ES-I3 (cell line): ENCODE results near the gene SCUBE1.

ENCODE experiments used
- H3K36me3 ChIP-seq: 2 replicates; pipeline ENCODE4 v1.6.1; 2013; ENCODE audit warnings: mild to moderate bottlenecking, low read length, control low read depth, moderate library complexity; ENCODE audit not compliant: insufficient read depth
- H3K4me1 ChIP-seq: 2 replicates; pipeline ENCODE4 v1.6.1; 2013; ENCODE audit warnings: mild to moderate bottlenecking, control low read depth, low read length; ENCODE audit not compliant: insufficient read depth
- H3K9ac ChIP-seq: 2 replicates; pipeline ENCODE4 v1.6.1; 2013; ENCODE audit warnings: low read depth, mild to moderate bottlenecking, low read length, moderate library complexity
- H3K9me3 ChIP-seq: 2 replicates; pipeline ENCODE4 v1.6.1; 2013; ENCODE audit warnings: mild to moderate bottlenecking, low read length, moderate library complexity; ENCODE audit not compliant: control insufficient read depth, insufficient read depth

SCUBE1 gene

DNA sequence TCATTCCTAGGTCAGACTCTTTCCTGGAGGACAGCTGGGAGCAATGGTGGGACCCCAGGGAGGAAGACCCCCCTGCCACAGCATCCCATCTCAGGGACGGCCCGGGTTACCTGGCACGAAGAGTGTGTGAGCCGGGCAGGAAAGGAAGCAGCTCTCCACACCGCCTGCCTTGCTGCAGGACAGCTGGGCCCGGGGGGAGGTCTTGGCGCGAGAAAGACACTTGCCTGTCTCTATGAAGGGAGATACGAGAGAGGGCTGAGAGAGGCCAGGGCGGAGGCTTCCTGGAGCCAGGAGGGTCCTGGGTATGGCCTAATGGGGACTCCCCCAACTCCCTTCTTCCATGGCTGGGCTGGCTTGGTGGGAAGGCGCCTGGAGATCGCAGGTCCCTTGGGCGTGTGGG lies 120.2 kb downstream of the SCUBE1 start:
- peaks cover 12% of the 10 kb centered on the region; the same call in 1 of the 2 replicates for H3K4me1 ChIP-seq
- no peak overlapping the region for H3K9ac ChIP-seq
- no peaks in the 10 kb centered on the region for H3K9me3 ChIP-seq
- no peaks in the 10 kb centered on the region for H3K36me3 ChIP-seq

- Histone ChIP-seq H3K9me3 (no peaks in the 10 kb centered on the region), H3K36me3 (no peaks in the 10 kb centered on the region), H3K4me1 (peaks cover 12% of the 10 kb centered on the region; the same call in 1 of the 2 replicates), H3K9ac (no peak overlapping the region)
These were observed 120.9 kb downstream of the SCUBE1 start for GRCh38 chr22:43222262-43222661.

GRCh38 chr22:43220625-43221380 lies 122.4 kb downstream of the SCUBE1 start:
- H3K36me3 ChIP-seq: no peaks in the 10 kb centered on the region
- H3K9ac ChIP-seq: no peak overlapping the region
- peaks cover 1% of the 10 kb centered on the region; the same call in 1 of the 2 replicates for H3K4me1 ChIP-seq
- H3K9me3 ChIP-seq: no peaks in the 10 kb centered on the region

DNA sequence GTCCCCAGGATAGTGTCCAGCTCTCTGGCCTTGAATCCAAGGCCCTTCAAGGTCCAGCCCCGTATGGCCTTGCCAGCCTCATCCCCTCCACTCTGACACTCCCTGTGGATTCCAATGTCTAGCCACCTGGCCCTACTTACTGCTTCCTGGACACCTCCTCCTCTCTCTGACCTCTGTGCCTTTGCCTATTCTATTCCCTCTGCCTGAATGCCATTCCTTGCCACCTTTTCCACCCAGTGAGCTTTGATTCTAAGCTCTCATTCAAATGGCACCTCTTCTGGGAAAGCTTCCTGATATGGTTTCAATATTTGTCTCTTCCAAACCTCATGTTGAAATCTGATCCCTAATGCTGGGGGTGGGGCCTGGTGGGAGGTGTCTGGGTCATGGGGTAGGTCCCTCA lies 124.4 kb downstream of the SCUBE1 start:
- Histone ChIP-seq H3K36me3 (no peaks in the 10 kb centered on the region), H3K4me1 (no peaks in the 10 kb centered on the region; the same call in 1 of the 2 replicates), H3K9me3 (no peaks in the 10 kb centered on the region), H3K9ac (no peak overlapping the region)

GRCh38 chr22:43217285-43218030 lies 125.7 kb downstream of the SCUBE1 start:
- peaks cover 12% of the 10 kb centered on the region; the same call in 1 of the 2 replicates for H3K4me1 ChIP-seq
- no peaks in the 10 kb centered on the region for H3K9me3 ChIP-seq

DNA sequence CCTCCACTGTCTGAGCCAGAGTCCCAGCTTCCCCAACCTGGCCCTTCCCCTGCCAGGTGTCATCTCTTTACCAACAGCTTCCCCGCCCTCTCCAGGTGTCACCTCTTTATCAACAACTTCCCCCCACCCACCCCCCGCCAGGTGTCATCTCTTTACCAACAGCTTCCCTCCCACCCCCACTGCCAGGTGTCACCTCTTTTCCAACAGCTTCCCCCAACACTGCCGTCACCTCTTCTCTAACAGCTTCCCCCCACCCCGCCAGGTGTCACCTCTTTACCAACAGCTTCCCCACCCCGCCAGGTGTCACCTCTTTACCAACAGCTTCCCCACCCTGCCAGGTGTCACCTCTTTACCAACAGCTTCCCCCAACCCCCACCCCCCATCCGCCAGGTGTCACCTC lies 126.4 kb downstream of the SCUBE1 start:
- H3K9ac ChIP-seq: no peak overlapping the region
- no peaks in the 10 kb centered on the region for H3K36me3 ChIP-seq
- no peaks in the 10 kb centered on the region for H3K9me3 ChIP-seq
- H3K4me1 ChIP-seq: peaks cover 12% of the 10 kb centered on the region; the same call in 1 of the 2 replicates

More at GRCh38 chr22:43217285-43218030, 125.7 kb downstream of the SCUBE1 start:
- Histone ChIP-seq H3K9ac (no peak overlapping the region), H3K36me3 (no peaks in the 10 kb centered on the region)

DNA sequence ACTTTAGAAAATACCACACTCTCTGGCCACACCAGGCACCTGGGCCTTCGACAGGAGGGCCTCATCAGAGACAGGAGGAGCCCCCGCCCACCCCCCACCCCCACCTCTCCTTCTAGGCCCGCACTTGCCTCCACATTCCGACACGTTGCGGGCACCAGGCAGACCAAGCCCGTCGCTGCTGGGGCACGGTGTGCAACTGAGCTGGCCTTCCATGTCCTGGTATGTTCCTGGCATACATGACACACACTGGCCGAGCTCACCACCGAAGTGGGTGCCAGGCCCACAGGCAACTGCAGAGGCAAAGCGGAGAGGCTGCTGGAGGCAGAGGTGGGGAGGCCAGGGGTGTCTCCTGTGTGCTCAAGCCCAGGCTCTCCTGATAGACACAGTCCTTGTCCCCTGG lies 129.2 kb downstream of the SCUBE1 start:
- no peak overlapping the region for H3K9ac ChIP-seq
- no peaks in the 10 kb centered on the region for H3K9me3 ChIP-seq
- no peaks in the 10 kb centered on the region for H3K36me3 ChIP-seq
- peaks cover 12% of the 10 kb centered on the region; the same call in 1 of the 2 replicates for H3K4me1 ChIP-seq

DNA sequence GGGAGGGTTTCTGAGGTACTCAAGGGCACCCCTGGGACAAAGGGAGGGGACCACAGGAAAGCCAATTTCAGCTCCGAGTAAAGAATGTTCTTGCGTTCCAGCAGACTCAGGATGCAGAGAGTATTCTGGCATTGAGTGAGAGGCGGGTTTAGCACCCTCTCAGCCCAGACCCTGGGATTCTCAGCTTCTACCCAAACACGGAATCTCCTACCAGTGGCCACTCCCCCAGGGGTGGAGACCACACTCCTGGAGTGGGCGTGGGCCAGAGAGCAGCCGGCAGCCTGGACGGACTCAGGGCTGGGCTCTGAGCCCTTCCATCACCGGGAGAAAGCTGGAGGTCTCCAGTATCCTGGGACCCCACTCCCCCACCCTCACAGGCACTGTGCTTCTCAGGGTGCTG lies 130.1 kb downstream of the SCUBE1 start:
- no peak overlapping the region for H3K9ac ChIP-seq
- H3K4me1 ChIP-seq: peaks cover 12% of the 10 kb centered on the region; the same call in 1 of the 2 replicates
- H3K9me3 ChIP-seq: no peaks in the 10 kb centered on the region
- no peaks in the 10 kb centered on the region for H3K36me3 ChIP-seq

DNA sequence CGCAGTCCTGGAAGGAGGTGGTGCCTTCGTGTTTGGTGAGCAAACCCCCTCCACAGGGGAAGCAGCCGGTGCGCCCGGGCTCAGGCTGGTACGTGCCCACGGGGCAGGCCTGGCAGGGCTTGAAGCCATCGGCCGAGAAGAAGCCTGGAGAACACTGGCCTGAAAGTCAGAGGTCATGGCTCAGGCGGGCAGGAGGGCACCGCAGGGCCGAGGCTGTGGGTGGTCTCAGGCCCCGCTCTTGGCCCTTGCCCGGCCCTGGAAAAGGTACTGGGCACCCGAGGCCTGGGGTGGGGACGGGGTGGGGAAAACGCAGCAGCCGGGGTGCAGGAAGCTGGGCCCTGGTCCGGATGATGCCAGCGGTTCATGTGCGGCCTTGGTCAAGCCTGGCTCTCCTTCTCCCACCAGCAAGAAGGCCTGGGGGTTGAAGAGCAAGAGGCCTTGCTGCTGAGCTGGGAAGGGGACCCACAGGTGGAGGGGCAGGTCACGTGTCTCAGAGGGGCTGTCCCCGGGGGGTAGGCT lies 130.7 kb downstream of the SCUBE1 start:
- no peaks in the 10 kb centered on the region for H3K36me3 ChIP-seq
- no peak overlapping the region for H3K9ac ChIP-seq
- H3K4me1 ChIP-seq: peaks cover 12% of the 10 kb centered on the region; the same call in 1 of the 2 replicates
- no peaks in the 10 kb centered on the region for H3K9me3 ChIP-seq

DNA sequence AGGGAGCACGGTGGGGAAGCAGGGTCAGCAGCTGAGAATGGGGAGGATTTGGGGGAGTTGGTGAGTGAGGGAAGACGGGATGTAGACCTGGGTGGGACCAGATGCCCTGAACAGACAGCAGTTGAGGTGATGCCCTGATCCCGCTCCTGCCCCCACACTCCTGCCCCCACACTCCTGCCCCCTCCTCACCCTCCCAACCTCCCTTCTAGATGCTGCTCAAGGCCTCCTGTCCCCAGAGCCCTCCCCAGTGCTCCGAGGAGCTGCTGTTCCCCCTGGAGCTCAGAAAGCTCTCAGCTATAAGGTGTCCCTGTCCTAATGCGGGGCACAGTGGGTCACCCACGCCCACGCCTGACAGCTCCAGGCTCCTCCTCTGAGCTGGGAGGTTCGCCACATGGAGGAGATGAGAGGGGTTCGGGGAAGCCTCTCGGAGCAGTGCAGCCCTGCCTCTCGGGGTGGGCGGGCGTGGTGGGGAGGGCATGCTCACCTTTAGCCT lies 131.2 kb downstream of the SCUBE1 start:
- H3K9ac ChIP-seq: no peak overlapping the region
- no peaks in the 10 kb centered on the region for H3K9me3 ChIP-seq
- peaks cover 13% of the 10 kb centered on the region; the same call in 1 of the 2 replicates for H3K4me1 ChIP-seq
- no peaks in the 10 kb centered on the region for H3K36me3 ChIP-seq

- no peak overlapping the region for H3K9ac ChIP-seq
- no peaks in the 10 kb centered on the region for H3K9me3 ChIP-seq
These were observed 132.3 kb downstream of the SCUBE1 start for GRCh38 chr22:43210631-43211515.

GRCh38 chr22:43209971-43210370 lies 133.2 kb downstream of the SCUBE1 start:
- Histone ChIP-seq H3K9ac (no peak overlapping the region), H3K4me1 (peaks cover 18% of the 10 kb centered on the region; the same call in 1 of the 2 replicates), H3K36me3 (no peaks in the 10 kb centered on the region), H3K9me3 (no peaks in the 10 kb centered on the region)

More at GRCh38 chr22:43210631-43211515, 132.3 kb downstream of the SCUBE1 start:
- H3K4me1 ChIP-seq: peaks cover 18% of the 10 kb centered on the region; the same call in 1 of the 2 replicates
- no peaks in the 10 kb centered on the region for H3K36me3 ChIP-seq

DNA sequence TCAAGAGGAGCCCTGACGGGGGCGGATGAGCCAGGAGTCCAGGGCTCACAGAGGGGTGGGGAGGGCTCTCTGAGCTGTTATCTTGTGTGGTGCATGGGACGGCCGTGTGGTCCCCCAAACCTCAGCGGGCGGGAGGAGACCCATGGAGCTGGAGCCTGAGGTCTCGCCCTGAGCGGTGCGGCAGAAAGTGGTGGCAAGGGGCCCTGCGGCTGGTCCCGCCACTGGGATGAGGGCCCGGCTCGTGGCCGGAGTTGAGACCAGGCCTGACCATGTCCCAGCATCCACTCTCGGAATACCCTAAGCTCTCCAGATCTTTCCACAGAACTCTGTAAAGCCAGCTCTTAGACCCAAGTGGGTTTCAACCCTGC lies 133.7 kb downstream of the SCUBE1 start:
- Histone ChIP-seq H3K4me1 (peaks cover 18% of the 10 kb centered on the region; the same call in 1 of the 2 replicates), H3K9me3 (no peaks in the 10 kb centered on the region), H3K36me3 (no peaks in the 10 kb centered on the region), H3K9ac (no peak overlapping the region)
